Subcutaneous adipose tissue (tissue), 4 donors: ENCODE data around the gene SLC2A10. TPM values are rescaled to one million over a fixed set of nuclear protein-coding genes. Genes with fewer than 3 reads are reported as not detected.

Source experiments
- CTCF ChIP-seq: fragments of 450-650 bp; IDR thresholded peaks from one replicate; pipeline ENCODE4 v1.5.1; 2016; ENCODE audit warnings: low read depth, mild to moderate bottlenecking, control low read depth, antibody characterized with exemption, moderate library complexity
- total RNA-seq, 4 donors: library from RNA; depleted of rRNA; stranded (reverse); fragments of >200 nt; gene quantifications; one replicate each; pipeline ENCODE4 v1.1.0, GENCODE V29; 2016

Gene SLC2A10
- total RNA-seq, 4 donors from 2014 or later, result 4.4 to 14.9 (median 11.4) TPM

- no peak for TF ChIP-seq CTCF
These were observed 57.8 kb downstream of the SLC2A10 start for GRCh38 chr20:46767127-46767761.

GRCh38 chr20:46770330-46771194 lies 61.1 kb downstream of the SLC2A10 start:
- no peak for TF ChIP-seq CTCF

DNA sequence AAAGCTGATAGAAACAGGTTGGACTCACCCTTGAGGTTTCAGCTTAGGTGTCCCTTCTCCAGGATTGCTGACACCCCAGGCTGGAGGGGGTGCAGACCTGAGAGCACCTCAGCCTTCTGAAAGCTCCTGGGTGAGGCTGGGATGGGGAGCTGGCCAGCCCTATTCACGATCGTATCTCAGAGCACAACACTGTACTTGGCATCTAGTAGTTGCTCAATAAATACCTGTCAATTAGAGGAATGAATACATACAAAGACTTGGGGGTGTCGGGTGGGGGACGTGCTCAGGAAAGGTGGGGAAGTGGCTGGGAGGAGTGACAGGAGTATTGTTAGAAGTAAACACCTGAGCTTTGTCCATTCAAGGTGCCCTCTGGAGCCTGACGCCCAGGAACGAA lies 61.7 kb downstream of the SLC2A10 start:
- no peak for TF ChIP-seq CTCF

- no peak for TF ChIP-seq CTCF
These were observed 63.5 kb downstream of the SLC2A10 start for GRCh38 chr20:46772901-46773300.

GRCh38 chr20:46773680-46774079 lies 64.2 kb downstream of the SLC2A10 start:
- TF ChIP-seq CTCF, result no peak

DNA sequence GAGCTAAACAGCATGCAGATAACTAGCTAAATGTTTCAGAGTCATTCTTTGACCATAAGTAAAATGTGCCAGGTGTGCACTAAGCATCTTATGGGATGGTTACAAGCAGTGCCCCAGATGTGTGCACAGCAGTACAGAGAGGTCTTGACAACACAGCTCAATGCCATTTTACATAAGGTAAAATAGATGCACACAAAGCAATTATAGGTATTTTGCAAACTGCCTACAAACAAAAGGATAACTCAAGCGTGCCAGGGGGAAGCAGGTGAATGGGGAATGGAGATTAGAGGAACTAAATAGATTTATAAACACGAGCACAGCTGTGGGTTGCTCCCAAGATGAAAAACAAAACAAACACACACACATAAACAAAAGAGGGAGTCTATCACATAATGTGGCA lies 64.8 kb downstream of the SLC2A10 start:
- no peak for TF ChIP-seq CTCF

DNA sequence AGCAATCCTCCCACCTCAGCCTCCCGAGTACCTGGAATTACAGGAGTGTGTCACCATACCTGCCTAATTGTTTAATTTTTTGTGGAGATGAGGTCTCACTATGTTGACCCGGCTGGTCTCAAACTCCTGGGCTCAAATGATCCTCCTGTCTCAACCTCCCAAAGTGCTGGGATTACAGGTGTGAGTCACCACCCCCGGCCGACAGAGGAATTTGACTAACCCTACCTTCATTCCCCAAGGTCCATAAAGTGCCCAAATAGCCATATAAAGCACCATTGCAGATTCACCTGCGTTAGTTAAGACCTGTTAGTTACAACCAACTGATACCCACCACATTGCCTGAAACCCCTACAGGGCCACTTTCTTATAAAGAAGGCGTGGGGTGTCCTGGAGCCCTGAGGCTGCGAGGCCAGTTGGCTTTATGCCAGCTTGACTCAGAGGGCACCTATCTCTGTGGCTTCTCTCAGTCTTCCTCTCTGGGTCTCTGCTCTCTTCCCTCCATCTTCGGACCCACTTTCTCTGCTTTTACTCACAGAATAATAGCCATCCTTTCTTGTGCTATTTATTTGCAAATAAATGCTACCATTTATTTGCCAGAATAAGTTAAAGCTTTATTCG lies 65.6 kb downstream of the SLC2A10 start:
- no peak for TF ChIP-seq CTCF
